ENCODE measurements around the gene PNPLA1.

The PNPLA1 gene

GRCh38 chr6:36247693-36248092 lies 22.2 kb upstream of the PNPLA1 start:
- no peak for DNase-seq

- no peak for DNase-seq
These were observed 20.9 kb upstream of the PNPLA1 start for GRCh38 chr6:36248980-36249379.

GRCh38 chr6:36249536-36249935 lies 20.3 kb upstream of the PNPLA1 start:
- no peak for DNase-seq

- DNase-seq = no peak
These were observed 17.9 kb upstream of the PNPLA1 start for GRCh38 chr6:36252005-36252404.

GRCh38 chr6:36263390-36264000 lies 6.4 kb upstream of the PNPLA1 start:
- DNase-seq = no peak

GRCh38 chr6:36265744-36266143 lies 4.1 kb upstream of the PNPLA1 start:
- no peak for DNase-seq

GRCh38 chr6:36266913-36267644 lies 2.8 kb upstream of the PNPLA1 start:
- no peak for DNase-seq

- DNase-seq = no peak
These were observed 2.0 kb upstream of the PNPLA1 start for GRCh38 chr6:36267731-36268477.

GRCh38 chr6:36268478-36269275 lies 1.2 kb upstream of the PNPLA1 start:
- no peak for DNase-seq

- DNase-seq = no peak
These were observed 2.4 kb downstream of the PNPLA1 start for GRCh38 chr6:36272234-36272633.

GRCh38 chr6:36273067-36273466 lies 3.2 kb downstream of the PNPLA1 start:
- no peak for DNase-seq

- DNase-seq = no peak
These were observed 4.1 kb downstream of the PNPLA1 start for GRCh38 chr6:36273802-36274514.

GRCh38 chr6:36276581-36277536 lies 7.0 kb downstream of the PNPLA1 start:
- no peak for DNase-seq

GRCh38 chr6:36277946-36278470 lies 8.1 kb downstream of the PNPLA1 start:
- DNase-seq = no peak

- DNase-seq = no peak
These were observed 10.6 kb downstream of the PNPLA1 start for GRCh38 chr6:36280467-36280866.

- no peak for DNase-seq
These were observed 11.1 kb downstream of the PNPLA1 start for GRCh38 chr6:36280983-36281382.

GRCh38 chr6:36283608-36284007 lies 13.7 kb downstream of the PNPLA1 start:
- no peak for DNase-seq

GRCh38 chr6:36284359-36284758 lies 14.5 kb downstream of the PNPLA1 start:
- no peak for DNase-seq

GRCh38 chr6:36285187-36285671 lies 15.4 kb downstream of the PNPLA1 start:
- no peak for DNase-seq

- no peak for DNase-seq
These were observed 15.9 kb downstream of the PNPLA1 start for GRCh38 chr6:36285797-36286196.

- DNase-seq = no peak
These were observed 17.0 kb downstream of the PNPLA1 start for GRCh38 chr6:36286858-36287257.

All from effector CD4-positive, alpha-beta T cell (primary cell).